LoVo (cell line): ENCODE data around the gene PLAC8L1.

Experiments
- DNase-seq: peaks from one replicate; pipeline ENCODE4 v3.0.0-alpha.2; 2016; ENCODE audit warnings: low spot score

PLAC8L1 gene

DNA sequence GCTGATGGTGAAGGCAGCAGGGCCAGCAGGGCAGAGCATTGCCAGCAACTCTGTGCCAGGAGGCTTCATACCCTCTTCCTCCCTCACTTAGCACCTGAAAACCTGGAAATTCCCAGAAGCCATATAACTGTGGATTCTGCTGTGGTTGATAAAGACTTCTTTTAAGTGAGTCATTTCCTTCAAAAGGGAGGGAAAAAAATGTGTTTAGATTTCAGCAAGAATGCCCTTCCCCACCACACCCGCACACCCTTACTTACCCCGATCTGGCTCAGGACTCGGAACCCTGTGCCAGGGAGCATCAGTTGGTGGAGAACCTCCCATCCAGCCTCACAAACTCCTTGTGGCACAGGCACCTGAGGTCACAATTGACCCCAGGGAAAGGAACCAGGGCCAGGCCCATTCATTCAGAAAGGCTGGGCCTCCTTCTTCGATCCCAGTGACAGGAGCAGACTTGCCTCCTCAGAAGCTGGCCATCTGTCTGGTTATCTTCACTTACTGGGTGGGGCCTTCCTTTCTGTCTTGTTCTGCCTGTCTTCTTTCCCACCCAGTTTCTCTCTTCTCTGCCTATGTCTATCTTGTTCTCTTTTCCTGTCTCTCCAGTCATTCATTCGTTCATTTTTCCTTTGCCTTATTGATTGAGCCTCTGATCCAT is 62.6 kb downstream of the PLAC8L1 start:
- peak; percentile 92 for DNase-seq

DNA sequence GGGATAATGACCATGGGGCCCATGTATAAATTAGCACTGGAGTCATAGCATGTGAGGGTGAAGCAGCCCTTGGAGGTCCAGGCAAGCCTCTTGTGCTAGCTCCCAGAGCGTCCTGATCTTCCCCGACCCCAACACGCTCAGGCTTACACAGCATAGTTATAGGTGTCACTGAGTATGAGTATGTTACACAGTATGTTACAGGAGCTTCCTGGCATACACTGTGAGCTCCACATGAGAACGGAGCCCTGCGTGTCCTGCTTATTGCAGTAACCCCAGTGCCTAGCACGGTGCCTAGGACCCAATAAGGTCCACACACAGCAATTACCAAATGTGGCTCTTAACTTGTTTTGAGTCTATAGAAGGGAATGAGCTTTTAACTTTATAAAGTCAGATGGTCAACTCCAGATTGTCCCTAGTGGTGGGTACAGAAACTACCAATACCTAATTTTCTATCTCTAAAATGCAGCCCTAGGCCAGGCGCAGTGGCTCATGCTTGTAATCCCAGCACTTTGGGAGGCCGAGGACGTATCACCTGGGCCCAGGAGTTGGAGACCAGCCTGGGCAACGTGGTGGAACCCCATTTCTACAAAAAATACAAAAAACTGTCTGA is 64.1 kb downstream of the PLAC8L1 start:
- DNase-seq, result peak; percentile 47

DNA sequence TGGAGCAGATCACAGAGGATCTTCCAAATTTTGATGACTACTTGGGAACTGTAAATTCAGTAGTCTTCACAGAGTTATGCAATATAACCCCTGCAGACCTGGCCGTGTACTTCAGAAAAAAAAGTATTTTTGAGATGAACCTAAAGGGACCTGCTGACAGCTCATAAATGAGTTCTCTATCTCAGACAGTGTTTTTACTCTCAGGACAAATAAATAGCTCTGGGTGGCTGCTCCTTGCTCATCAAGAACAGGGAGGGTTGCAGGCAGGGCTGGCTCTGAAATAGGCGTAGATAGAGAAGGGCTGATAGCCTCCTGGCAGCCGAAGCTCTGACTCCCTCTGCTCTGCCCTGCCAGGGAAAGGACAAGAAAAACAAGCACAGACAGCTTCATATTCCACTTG is 64.8 kb downstream of the PLAC8L1 start:
- DNase-seq, result no peak

- DNase-seq, result peak; percentile 60
Observed at GRCh38 chr5:146039420-146039819, 66.0 kb downstream of the PLAC8L1 start.

DNA sequence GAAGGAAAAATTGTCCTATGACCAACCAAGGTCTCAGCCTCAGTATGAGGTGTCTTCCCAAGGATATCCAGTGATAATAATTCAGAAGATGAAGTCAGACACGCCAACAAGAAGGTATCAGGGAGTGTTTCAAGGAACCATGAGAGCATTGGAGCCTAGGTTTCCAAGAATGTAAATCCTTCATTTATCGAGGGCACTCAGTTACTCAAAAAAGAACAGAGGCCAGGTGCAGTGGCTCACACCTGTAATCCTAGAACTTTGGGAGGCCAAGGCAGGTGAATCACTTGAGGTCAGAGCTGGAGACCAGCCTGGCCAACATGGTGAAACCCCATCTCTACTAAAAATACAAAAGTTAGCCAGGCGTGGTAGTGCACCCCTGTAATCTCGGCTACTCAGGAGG is 70.8 kb downstream of the PLAC8L1 start:
- no peak for DNase-seq
